Endodermal cell (in vitro differentiated cells): ENCODE measurements around the gene DLG2. TPM values are rescaled to one million over a fixed set of nuclear protein-coding genes. Genes with fewer than 3 reads are reported as not detected.

Experiments used
- DNase-seq: peaks from one replicate; pipeline ENCODE4 v3.0.0-alpha.2; 2017
- H3K27ac ChIP-seq: 2 replicates; pipeline ENCODE4 v1.5.1; 2013; ENCODE audit warnings: mild to moderate bottlenecking, low read depth, low read length, moderate library complexity
- H3K27me3 ChIP-seq: 2 replicates; pipeline ENCODE4 v1.6.1; 2013; ENCODE audit warnings: mild to moderate bottlenecking, low read length, moderate library complexity; ENCODE audit not compliant: insufficient read depth, control insufficient read depth, poor library complexity, severe bottlenecking
- H3K36me3 ChIP-seq: 2 replicates; pipeline ENCODE4 v1.7.0; 2013; ENCODE audit warnings: mild to moderate bottlenecking, low read length, moderate library complexity; ENCODE audit not compliant: control insufficient read depth, insufficient read depth
- H3K4me1 ChIP-seq: one replicate; pipeline ENCODE4 v1.7.0; 2013; ENCODE audit warnings: low read length; ENCODE audit not compliant: control insufficient read depth, insufficient read depth
- H3K4me3 ChIP-seq: 2 replicates; pipeline ENCODE4 v1.5.1; 2013; ENCODE audit warnings: mild to moderate bottlenecking, low read length, moderate library complexity
- H3K9ac ChIP-seq: 2 replicates; pipeline ENCODE4 v1.6.1; 2013; ENCODE audit warnings: mild to moderate bottlenecking, low read length, moderate library complexity; ENCODE audit not compliant: poor library complexity, severe bottlenecking; ENCODE audit errors: extremely low read depth
- H3K9me3 ChIP-seq: 2 replicates; pipeline ENCODE4 v1.6.1; 2013; ENCODE audit warnings: mild to moderate bottlenecking, low read length, moderate library complexity; ENCODE audit not compliant: control insufficient read depth
- H3K27ac Mint-ChIP-seq: 2 replicates; pipeline ENCODE4 v1.8.0; 2020; ENCODE audit warnings: mixed read lengths
- H3K27me3 Mint-ChIP-seq: 2 replicates; pipeline ENCODE4 v1.8.0; 2021; ENCODE audit warnings: mild to moderate bottlenecking, mixed read lengths; ENCODE audit not compliant: insufficient read depth
- H3K36me3 Mint-ChIP-seq: 2 replicates; pipeline ENCODE4 v1.8.0; 2020; ENCODE audit warnings: low read depth, mixed read lengths
- H3K4me1 Mint-ChIP-seq: 2 replicates; pipeline ENCODE4 v1.8.0; 2020; ENCODE audit warnings: mixed read lengths
- H3K4me3 Mint-ChIP-seq: 2 replicates; pipeline ENCODE4 v1.8.0; 2020; ENCODE audit warnings: mild to moderate bottlenecking, moderate library complexity, mixed read lengths
- H3K9me3 Mint-ChIP-seq: 2 replicates; pipeline ENCODE4 v1.8.0; 2020; ENCODE audit warnings: mild to moderate bottlenecking, mixed read lengths
- WGBS, 2 experiments: methylation state at CpG; one replicate each; pipeline versions ENCODE4 v1.1.5 to v1.1.7; 2013; ENCODE audit warnings: missing lambda C conversion rate in 2 of 2, mixed read lengths in 1 of 2; ENCODE audit not compliant: insufficient coverage in 1 of 2, insufficient read length in 1 of 2; 5-methylcytosine and 5-hydroxymethylcytosine counted together
- total RNA-seq, 2 donors: library from RNA; stranded (reverse); fragmentation: NEBNext Ultra II Directional in 1 of 2; extraction: Animal tissue kit (Norgen Biotek cat#: 25700) in 1 of 2; gene quantifications; 2 replicates in 1 of 2; 3 replicates in 1 of 2; pipeline ENCODE4 v1.2.1, GENCODE V29; 2021
- TF ChIP-seq, protein P1 (sequence below): fragments of 200-600 bp; sonication (generic); conservative IDR thresholded peaks from 2 replicates; pipeline ENCODE4 v1.5.0; 2021; ENCODE audit warnings: antibody characterized with exemption, mild to moderate bottlenecking

The DLG2 gene
- total RNA-seq, 2 donors from 2014 or later, result 9.6 to 10.6 TPM

DNA sequence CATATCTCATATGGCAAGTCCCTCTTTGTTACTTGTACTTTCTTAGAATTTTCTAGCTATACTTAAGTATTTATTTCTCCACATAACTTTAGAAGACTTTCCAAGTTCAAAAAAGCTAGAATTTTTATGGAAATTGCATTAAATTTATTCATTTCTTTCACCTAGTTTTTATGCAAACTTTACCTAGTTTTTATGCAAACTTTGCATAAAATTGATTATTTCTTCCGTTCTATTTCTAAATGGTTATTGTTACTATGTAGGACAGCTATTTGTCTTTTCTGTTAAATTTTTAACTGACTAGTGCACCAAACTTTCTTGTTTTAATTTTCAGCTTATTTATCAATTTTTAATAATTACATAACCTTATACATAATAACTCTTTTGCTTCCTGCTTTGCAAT is 41.0 kb upstream of the DLG2 start:
- WGBS, 2 experiments, result 100% methylated on average over 1 of the region's 1 CpG; no CpG with 5 or more reads in 1 of the 2 experiments
- DNase-seq, result no peak
- peaks cover 15% of the 10 kb centered on the region for H3K27me3 Mint-ChIP-seq
- H3K27ac Mint-ChIP-seq, result no peak overlapping the region
- H3K9me3 ChIP-seq, result no peaks in the 10 kb centered on the region
- peaks cover 8% of the 10 kb centered on the region for H3K36me3 Mint-ChIP-seq
- H3K4me3 Mint-ChIP-seq, result no peak overlapping the region
- TF ChIP-seq, protein P1, sequence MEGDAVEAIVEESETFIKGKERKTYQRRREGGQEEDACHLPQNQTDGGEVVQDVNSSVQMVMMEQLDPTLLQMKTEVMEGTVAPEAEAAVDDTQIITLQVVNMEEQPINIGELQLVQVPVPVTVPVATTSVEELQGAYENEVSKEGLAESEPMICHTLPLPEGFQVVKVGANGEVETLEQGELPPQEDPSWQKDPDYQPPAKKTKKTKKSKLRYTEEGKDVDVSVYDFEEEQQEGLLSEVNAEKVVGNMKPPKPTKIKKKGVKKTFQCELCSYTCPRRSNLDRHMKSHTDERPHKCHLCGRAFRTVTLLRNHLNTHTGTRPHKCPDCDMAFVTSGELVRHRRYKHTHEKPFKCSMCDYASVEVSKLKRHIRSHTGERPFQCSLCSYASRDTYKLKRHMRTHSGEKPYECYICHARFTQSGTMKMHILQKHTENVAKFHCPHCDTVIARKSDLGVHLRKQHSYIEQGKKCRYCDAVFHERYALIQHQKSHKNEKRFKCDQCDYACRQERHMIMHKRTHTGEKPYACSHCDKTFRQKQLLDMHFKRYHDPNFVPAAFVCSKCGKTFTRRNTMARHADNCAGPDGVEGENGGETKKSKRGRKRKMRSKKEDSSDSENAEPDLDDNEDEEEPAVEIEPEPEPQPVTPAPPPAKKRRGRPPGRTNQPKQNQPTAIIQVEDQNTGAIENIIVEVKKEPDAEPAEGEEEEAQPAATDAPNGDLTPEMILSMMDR, result no peak
- peaks cover 1% of the 10 kb centered on the region for H3K36me3 ChIP-seq
- peaks cover 5% of the 10 kb centered on the region for H3K4me1 Mint-ChIP-seq
- peaks cover 14% of the 10 kb centered on the region for H3K9me3 Mint-ChIP-seq
- no peaks in the 10 kb centered on the region for H3K4me1 ChIP-seq
- no peak overlapping the region for H3K9ac ChIP-seq
- no peaks in the 10 kb centered on the region for H3K27me3 ChIP-seq
- H3K4me3 ChIP-seq, result no peak overlapping the region
- H3K27ac ChIP-seq, result no peak overlapping the region

DNA sequence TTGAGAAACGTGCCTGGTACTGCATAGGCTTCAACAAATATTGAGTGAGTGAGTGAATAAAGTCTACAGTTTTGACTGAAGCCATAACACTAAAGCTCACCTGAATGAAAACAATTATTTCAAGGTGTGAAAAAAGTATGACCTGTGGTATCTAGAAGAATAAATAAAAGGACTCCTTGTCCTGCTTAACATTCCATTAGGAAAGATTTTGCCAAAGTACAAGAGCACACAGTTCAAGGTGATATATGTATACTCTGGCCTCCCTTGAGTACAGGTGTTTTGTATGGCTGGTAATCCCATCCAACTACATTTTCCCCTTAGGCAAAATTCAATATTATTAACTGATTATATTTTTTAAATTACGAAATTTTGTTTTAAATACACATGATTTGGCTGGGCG is 39.5 kb upstream of the DLG2 start:
- H3K9me3 ChIP-seq, result no peaks in the 10 kb centered on the region
- Mint-ChIP-seq H3K27ac (no peak overlapping the region), H3K4me1 (peaks cover 9% of the 10 kb centered on the region), H3K36me3 (peaks cover 16% of the 10 kb centered on the region), H3K9me3 (peaks cover 8% of the 10 kb centered on the region), H3K27me3 (peaks cover 6% of the 10 kb centered on the region), H3K4me3 (no peak overlapping the region)
- no peak overlapping the region for H3K27ac ChIP-seq
- no peaks in the 10 kb centered on the region for H3K4me1 ChIP-seq
- no peak overlapping the region for H3K9ac ChIP-seq
- TF ChIP-seq, protein P1, result no peak
- H3K36me3 ChIP-seq, result peaks cover 13% of the 10 kb centered on the region
- no peak overlapping the region for H3K4me3 ChIP-seq
- WGBS, 2 experiments, result 94 to 100% methylated on average over 1 to 3 of the region's 3 CpGs
- DNase-seq, result no peak
- no peaks in the 10 kb centered on the region for H3K27me3 ChIP-seq

DNA sequence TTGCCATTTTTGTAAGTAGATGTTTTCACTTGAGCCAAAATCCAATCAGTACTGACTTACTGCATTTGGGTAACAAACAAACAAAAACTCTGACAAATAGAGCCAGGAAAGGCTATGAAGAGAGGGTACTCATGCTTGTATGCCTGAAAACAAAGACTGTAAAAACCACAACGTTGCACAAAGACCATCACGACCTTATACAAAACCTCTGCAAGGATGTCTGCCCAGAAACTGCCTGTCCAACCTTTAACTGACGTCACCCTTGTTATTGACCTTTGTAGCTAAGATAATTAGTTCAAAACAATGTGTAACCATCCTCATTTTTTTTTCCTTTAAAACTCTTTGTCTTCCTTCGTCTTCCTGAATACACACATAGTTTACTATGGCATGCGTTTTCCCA is 38.6 kb upstream of the DLG2 start:
- H3K36me3 Mint-ChIP-seq, result peaks cover 25% of the 10 kb centered on the region
- peak overlapping the region; percentile 85 for H3K27ac Mint-ChIP-seq
- H3K4me3 Mint-ChIP-seq, result peak overlapping the region; percentile 98
- H3K4me3 ChIP-seq, result peak overlapping the region; percentile 97
- H3K27ac ChIP-seq, result peak overlapping the region; percentile 98
- TF ChIP-seq, protein P1, result no peak
- no peaks in the 10 kb centered on the region for H3K9me3 Mint-ChIP-seq
- peaks cover 19% of the 10 kb centered on the region for H3K36me3 ChIP-seq
- peaks cover 17% of the 10 kb centered on the region for H3K4me1 Mint-ChIP-seq
- no peak overlapping the region for H3K9ac ChIP-seq
- no peak for DNase-seq
- no peaks in the 10 kb centered on the region for H3K4me1 ChIP-seq
- H3K9me3 ChIP-seq, result no peaks in the 10 kb centered on the region
- H3K27me3 Mint-ChIP-seq, result peaks cover under 1% of the 10 kb centered on the region
- H3K27me3 ChIP-seq, result no peaks in the 10 kb centered on the region
- WGBS, 2 experiments, result 80 to 89% methylated on average over 5 of the region's 5 CpGs
